ENCODE data around the gene TMEM201.
A peak's percentile ranks its signal among the peaks of the same experiment; 100 is the strongest.

TMEM201 gene

DNA sequence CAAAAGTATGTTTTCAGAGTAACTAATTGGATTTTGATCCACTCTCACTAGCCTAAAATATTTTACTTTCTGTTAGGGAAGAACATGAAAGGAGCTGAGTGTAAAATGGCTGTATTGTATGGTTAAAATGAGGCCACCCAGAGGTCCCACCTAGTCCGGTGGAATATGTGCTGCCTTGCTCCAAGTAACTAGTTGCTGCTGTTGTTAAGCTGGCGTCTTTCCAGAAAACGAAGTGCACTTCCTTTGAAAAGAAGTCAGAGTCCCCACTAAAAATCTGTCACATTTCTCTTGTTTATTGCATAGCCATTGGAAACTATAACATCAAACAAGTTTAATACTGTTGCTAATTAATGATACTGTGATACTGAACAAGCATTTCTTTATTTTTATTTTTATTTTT is 46.3 kb upstream of the TMEM201 start:
- H3K4me3 ChIP-seq (ENCODE audit: low read depth, low read length) = no peak overlapping the region
- no peak for TF ChIP-seq GLIS2 (tag by site-specific recombination; IDR thresholded peaks at IDR 0.05)
- TF ChIP-seq ZNF785 (tag by site-specific recombination; IDR thresholded peaks at IDR 0.05) = no peak
- TF ChIP-seq, protein P1, sequence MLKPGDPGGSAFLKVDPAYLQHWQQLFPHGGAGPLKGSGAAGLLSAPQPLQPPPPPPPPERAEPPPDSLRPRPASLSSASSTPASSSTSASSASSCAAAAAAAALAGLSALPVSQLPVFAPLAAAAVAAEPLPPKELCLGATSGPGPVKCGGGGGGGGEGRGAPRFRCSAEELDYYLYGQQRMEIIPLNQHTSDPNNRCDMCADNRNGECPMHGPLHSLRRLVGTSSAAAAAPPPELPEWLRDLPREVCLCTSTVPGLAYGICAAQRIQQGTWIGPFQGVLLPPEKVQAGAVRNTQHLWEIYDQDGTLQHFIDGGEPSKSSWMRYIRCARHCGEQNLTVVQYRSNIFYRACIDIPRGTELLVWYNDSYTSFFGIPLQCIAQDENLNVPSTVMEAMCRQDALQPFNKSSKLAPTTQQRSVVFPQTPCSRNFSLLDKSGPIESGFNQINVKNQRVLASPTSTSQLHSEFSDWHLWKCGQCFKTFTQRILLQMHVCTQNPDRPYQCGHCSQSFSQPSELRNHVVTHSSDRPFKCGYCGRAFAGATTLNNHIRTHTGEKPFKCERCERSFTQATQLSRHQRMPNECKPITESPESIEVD (tag by site-specific recombination; IDR thresholded peaks at IDR 0.05) = 0 out of 2 replicates have a peak, but pooled peaks have one; percentile 13
- TF ChIP-seq SCRT2 (tag by site-specific recombination; IDR thresholded peaks at IDR 0.05) = peak; percentile 73
- no peak for TF ChIP-seq ZNF585B (tag by site-specific recombination; IDR thresholded peaks at IDR 0.05)
- TF ChIP-seq ZNF214 (tag by site-specific recombination; IDR thresholded peaks at IDR 0.05; ENCODE audit: borderline replicate concordance) = no peak
- TF ChIP-seq, protein P2, sequence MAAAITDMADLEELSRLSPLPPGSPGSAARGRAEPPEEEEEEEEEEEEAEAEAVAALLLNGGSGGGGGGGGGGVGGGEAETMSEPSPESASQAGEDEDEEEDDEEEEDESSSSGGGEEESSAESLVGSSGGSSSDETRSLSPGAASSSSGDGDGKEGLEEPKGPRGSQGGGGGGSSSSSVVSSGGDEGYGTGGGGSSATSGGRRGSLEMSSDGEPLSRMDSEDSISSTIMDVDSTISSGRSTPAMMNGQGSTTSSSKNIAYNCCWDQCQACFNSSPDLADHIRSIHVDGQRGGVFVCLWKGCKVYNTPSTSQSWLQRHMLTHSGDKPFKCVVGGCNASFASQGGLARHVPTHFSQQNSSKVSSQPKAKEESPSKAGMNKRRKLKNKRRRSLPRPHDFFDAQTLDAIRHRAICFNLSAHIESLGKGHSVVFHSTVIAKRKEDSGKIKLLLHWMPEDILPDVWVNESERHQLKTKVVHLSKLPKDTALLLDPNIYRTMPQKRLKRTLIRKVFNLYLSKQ (tag by site-specific recombination; IDR thresholded peaks at IDR 0.05; ENCODE audit: borderline replicate concordance) = no peak
- no peak for TF ChIP-seq ZNF146 (tag by site-specific recombination; IDR thresholded peaks at IDR 0.05)
- no peak for TF ChIP-seq BCL11B (tag by site-specific recombination; IDR thresholded peaks at IDR 0.05; ENCODE audit: low read depth)
- no peak for TF ChIP-seq ZNF366 (tag by site-specific recombination; conservative IDR thresholded peaks at IDR 0.05)
- TF ChIP-seq, protein P3, sequence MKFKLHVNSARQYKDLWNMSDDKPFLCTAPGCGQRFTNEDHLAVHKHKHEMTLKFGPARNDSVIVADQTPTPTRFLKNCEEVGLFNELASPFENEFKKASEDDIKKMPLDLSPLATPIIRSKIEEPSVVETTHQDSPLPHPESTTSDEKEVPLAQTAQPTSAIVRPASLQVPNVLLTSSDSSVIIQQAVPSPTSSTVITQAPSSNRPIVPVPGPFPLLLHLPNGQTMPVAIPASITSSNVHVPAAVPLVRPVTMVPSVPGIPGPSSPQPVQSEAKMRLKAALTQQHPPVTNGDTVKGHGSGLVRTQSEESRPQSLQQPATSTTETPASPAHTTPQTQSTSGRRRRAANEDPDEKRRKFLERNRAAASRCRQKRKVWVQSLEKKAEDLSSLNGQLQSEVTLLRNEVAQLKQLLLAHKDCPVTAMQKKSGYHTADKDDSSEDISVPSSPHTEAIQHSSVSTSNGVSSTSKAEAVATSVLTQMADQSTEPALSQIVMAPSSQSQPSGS (tag by site-specific recombination; IDR thresholded peaks at IDR 0.05; ENCODE audit: low read depth) = no peak
- TF ChIP-seq, protein P4, sequence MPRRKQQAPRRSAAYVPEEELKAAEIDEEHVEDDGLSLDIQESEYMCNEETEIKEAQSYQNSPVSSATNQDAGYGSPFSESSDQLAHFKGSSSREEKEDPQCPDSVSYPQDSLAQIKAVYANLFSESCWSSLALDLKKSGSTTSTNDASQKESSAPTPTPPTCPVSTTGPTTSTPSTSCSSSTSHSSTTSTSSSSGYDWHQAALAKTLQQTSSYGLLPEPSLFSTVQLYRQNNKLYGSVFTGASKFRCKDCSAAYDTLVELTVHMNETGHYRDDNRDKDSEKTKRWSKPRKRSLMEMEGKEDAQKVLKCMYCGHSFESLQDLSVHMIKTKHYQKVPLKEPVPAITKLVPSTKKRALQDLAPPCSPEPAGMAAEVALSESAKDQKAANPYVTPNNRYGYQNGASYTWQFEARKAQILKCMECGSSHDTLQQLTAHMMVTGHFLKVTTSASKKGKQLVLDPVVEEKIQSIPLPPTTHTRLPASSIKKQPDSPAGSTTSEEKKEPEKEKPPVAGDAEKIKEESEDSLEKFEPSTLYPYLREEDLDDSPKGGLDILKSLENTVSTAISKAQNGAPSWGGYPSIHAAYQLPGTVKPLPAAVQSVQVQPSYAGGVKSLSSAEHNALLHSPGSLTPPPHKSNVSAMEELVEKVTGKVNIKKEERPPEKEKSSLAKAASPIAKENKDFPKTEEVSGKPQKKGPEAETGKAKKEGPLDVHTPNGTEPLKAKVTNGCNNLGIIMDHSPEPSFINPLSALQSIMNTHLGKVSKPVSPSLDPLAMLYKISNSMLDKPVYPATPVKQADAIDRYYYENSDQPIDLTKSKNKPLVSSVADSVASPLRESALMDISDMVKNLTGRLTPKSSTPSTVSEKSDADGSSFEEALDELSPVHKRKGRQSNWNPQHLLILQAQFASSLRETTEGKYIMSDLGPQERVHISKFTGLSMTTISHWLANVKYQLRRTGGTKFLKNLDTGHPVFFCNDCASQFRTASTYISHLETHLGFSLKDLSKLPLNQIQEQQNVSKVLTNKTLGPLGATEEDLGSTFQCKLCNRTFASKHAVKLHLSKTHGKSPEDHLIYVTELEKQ (tag by site-specific recombination; IDR thresholded peaks at IDR 0.05; ENCODE audit: borderline replicate concordance) = no peak
- no peak for TF ChIP-seq ZNF121 (tag by site-specific recombination; IDR thresholded peaks at IDR 0.05)
- no peak for TF ChIP-seq REPIN1 (tag by site-specific recombination; IDR thresholded peaks at IDR 0.05; ENCODE audit: low read depth)
- TF ChIP-seq ZNF10 (tag by site-specific recombination; IDR thresholded peaks at IDR 0.05) = peak; percentile 69; the same call in 1 of the 2 replicates
- TF ChIP-seq ZBTB7A (tag by site-specific recombination; IDR thresholded peaks at IDR 0.05; ENCODE audit: low read depth) = no peak
- TF ChIP-seq, protein P5, sequence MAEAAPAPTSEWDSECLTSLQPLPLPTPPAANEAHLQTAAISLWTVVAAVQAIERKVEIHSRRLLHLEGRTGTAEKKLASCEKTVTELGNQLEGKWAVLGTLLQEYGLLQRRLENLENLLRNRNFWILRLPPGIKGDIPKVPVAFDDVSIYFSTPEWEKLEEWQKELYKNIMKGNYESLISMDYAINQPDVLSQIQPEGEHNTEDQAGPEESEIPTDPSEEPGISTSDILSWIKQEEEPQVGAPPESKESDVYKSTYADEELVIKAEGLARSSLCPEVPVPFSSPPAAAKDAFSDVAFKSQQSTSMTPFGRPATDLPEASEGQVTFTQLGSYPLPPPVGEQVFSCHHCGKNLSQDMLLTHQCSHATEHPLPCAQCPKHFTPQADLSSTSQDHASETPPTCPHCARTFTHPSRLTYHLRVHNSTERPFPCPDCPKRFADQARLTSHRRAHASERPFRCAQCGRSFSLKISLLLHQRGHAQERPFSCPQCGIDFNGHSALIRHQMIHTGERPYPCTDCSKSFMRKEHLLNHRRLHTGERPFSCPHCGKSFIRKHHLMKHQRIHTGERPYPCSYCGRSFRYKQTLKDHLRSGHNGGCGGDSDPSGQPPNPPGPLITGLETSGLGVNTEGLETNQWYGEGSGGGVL (tag by site-specific recombination; IDR thresholded peaks at IDR 0.05) = no peak
- TF ChIP-seq ZNF843 (tag by site-specific recombination; IDR thresholded peaks at IDR 0.05) = no peak
- H3K27ac ChIP-seq (ENCODE audit: extremely low read depth, low read depth, low read length) = no peak overlapping the region
- H3K4me1 ChIP-seq (ENCODE audit: control insufficient read depth, insufficient read depth, low read length) = peaks cover 12% of the 10 kb centered on the region
- H3K36me3 ChIP-seq (ENCODE audit: control insufficient read depth in 2 of 2, insufficient read depth in 1 of 2, low read length in 2 of 2) = no peaks in the 10 kb centered on the region
- POLR2A ChIA-PET = no interaction called here
- H3K9me3 ChIP-seq (ENCODE audit: control insufficient read depth, insufficient read depth, low read depth, low read length) = no peaks in the 10 kb centered on the region
- CTCF ChIA-PET = interaction anchor here (0.9 kb wide), 1 partner anchor 253 kb away, joined by 4 read pairs; no protein-coding TSS in a partner anchor
